Loucy (cell line): Measurements from ENCODE around the gene CELF5.

Source experiments
- H2AFZ ChIP-seq: fragments of 200-600 bp; sonication (generic); 2 replicates; pipeline ENCODE4 v1.6.0; 2016; ENCODE audit warnings: antibody characterized with exemption, mild to moderate bottlenecking, low read length, moderate library complexity
- H3F3A ChIP-seq: fragments of 200-600 bp; 2 replicates; pipeline ENCODE4 v1.6.0; 2016; ENCODE audit warnings: antibody characterized with exemption, low read depth, mild to moderate bottlenecking
- H3K27me3 ChIP-seq: fragments of 200-600 bp; sonication (generic); 2 replicates; pipeline ENCODE4 v1.6.1; 2014; ENCODE audit warnings: low read length, mild to moderate bottlenecking; ENCODE audit not compliant: insufficient read depth, poor library complexity, severe bottlenecking
- H3K36me3 ChIP-seq: fragments of 200-600 bp; sonication (generic); 2 replicates; pipeline ENCODE4 v1.6.1; 2016; ENCODE audit warnings: low read length; ENCODE audit not compliant: insufficient read depth
- H3K4me1 ChIP-seq: fragments of 200-600 bp; sonication (generic); 2 replicates; pipeline ENCODE4 v1.5.1; 2014; ENCODE audit warnings: low read length, mild to moderate bottlenecking; ENCODE audit not compliant: insufficient read depth, poor library complexity, severe bottlenecking
- H3K4me2 ChIP-seq: fragments of 200-600 bp; sonication (generic); 2 replicates; pipeline ENCODE4 v1.6.0; 2014; ENCODE audit warnings: antibody characterized with exemption, low read length, low read depth, mild to moderate bottlenecking; ENCODE audit not compliant: poor library complexity, severe bottlenecking
- H3K4me3 ChIP-seq: fragments of 200-600 bp; sonication (generic); 2 replicates; pipeline ENCODE4 v1.5.1; 2014; ENCODE audit warnings: low read length, mild to moderate bottlenecking, mixed read lengths; ENCODE audit not compliant: poor library complexity, severe bottlenecking
- H3K79me2 ChIP-seq: fragments of 200-600 bp; sonication (generic); 2 replicates; pipeline ENCODE4 v1.6.1; 2014; ENCODE audit warnings: low read length; ENCODE audit not compliant: insufficient read depth
- H3K9ac ChIP-seq: fragments of 200-600 bp; sonication (generic); 2 replicates; pipeline ENCODE4 v1.6.0; 2014; ENCODE audit warnings: mild to moderate bottlenecking, low read depth, low read length, moderate library complexity; ENCODE audit not compliant: poor library complexity, severe bottlenecking
- H3K9me2 ChIP-seq: fragments of 200-600 bp; sonication (generic); replicated peaks from 2 replicates; pipeline ENCODE4 v1.6.1; 2016; ENCODE audit warnings: low read depth, low read length, mixed read lengths
- H3K9me3 ChIP-seq: fragments of 200-600 bp; sonication (generic); 2 replicates; pipeline ENCODE4 v1.6.1; 2014; ENCODE audit warnings: mild to moderate bottlenecking, antibody characterized with exemption, low read length, low read depth; ENCODE audit not compliant: insufficient read depth
- H4K20me1 ChIP-seq: fragments of 200-600 bp; sonication (generic); 2 replicates; pipeline ENCODE4 v1.6.0; 2014; ENCODE audit warnings: antibody characterized with exemption, low read length, mild to moderate bottlenecking; ENCODE audit not compliant: insufficient read depth, poor library complexity, severe bottlenecking
- CTCF ChIP-seq: fragments of 200-600 bp; sonication (generic); conservative IDR thresholded peaks from 2 replicates; pipeline ENCODE4 v1.5.1; 2014; ENCODE audit warnings: mild to moderate bottlenecking, antibody characterized with exemption, low read length
- EZH2phosphoT487 ChIP-seq: fragments of 200-600 bp; IDR thresholded peaks from 2 replicates; pipeline ENCODE4 v1.6.1; 2018; ENCODE audit warnings: antibody characterized with exemption, mild to moderate bottlenecking, moderate library complexity, borderline replicate concordance

The CELF5 gene

GRCh38 chr19:3336680-3337523 is 112.4 kb downstream of the CELF5 start:
- H3K4me1 ChIP-seq: peaks cover 31% of the 10 kb centered on the region
- H3K9me3 ChIP-seq: no peaks in the 10 kb centered on the region
- no peaks in the 10 kb centered on the region for H3K36me3 ChIP-seq
- H3K9ac ChIP-seq: peak overlapping the region; percentile 71
- no peak overlapping the region for H3K4me3 ChIP-seq
- H3K4me2 ChIP-seq: no peak overlapping the region
- TF ChIP-seq EZH2phosphoT487 (no peak), CTCF (no peak)
- no peaks in the 10 kb centered on the region for H3K9me2 ChIP-seq
- no peaks in the 10 kb centered on the region for H3K79me2 ChIP-seq
- no peaks in the 10 kb centered on the region for H3K27me3 ChIP-seq
- H3F3A ChIP-seq: peaks cover 2% of the 10 kb centered on the region; the same call in 1 of the 2 replicates
- H4K20me1 ChIP-seq: no peaks in the 10 kb centered on the region
- no peak overlapping the region for H2AFZ ChIP-seq

GRCh38 chr19:3338541-3339181 is 114.2 kb downstream of the CELF5 start:
- Histone ChIP-seq H3K9me2 (no peaks in the 10 kb centered on the region), H3K4me3 (peak overlapping the region; percentile 69), H4K20me1 (no peaks in the 10 kb centered on the region), H3K36me3 (no peaks in the 10 kb centered on the region), H3K4me2 (peak overlapping the region; percentile 80), H3K4me1 (peaks cover 31% of the 10 kb centered on the region), H3K9ac (peak overlapping the region; percentile 71), H3K27me3 (no peaks in the 10 kb centered on the region), H2AFZ (0 out of 2 replicates have a peak overlapping the region, but pooled peaks have one; percentile 37), H3K79me2 (no peaks in the 10 kb centered on the region), H3K9me3 (no peaks in the 10 kb centered on the region), H3F3A (no peaks in the 10 kb centered on the region)
- no peak for TF ChIP-seq EZH2phosphoT487
- no peak for TF ChIP-seq CTCF

- Histone ChIP-seq H3K27me3 (no peaks in the 10 kb centered on the region), H3K4me1 (peaks cover 28% of the 10 kb centered on the region), H2AFZ (no peak overlapping the region), H3F3A (no peaks in the 10 kb centered on the region), H3K9ac (no peak overlapping the region), H3K9me3 (no peaks in the 10 kb centered on the region), H3K36me3 (no peaks in the 10 kb centered on the region), H3K4me3 (no peak overlapping the region), H4K20me1 (no peaks in the 10 kb centered on the region), H3K79me2 (no peaks in the 10 kb centered on the region), H3K9me2 (no peaks in the 10 kb centered on the region), H3K4me2 (no peak overlapping the region)
- no peak for TF ChIP-seq CTCF
Observed at GRCh38 chr19:3340340-3340739, 115.9 kb downstream of the CELF5 start.
